Measurements from ENCODE around the gene TRAF3.

The TRAF3 gene

DNA sequence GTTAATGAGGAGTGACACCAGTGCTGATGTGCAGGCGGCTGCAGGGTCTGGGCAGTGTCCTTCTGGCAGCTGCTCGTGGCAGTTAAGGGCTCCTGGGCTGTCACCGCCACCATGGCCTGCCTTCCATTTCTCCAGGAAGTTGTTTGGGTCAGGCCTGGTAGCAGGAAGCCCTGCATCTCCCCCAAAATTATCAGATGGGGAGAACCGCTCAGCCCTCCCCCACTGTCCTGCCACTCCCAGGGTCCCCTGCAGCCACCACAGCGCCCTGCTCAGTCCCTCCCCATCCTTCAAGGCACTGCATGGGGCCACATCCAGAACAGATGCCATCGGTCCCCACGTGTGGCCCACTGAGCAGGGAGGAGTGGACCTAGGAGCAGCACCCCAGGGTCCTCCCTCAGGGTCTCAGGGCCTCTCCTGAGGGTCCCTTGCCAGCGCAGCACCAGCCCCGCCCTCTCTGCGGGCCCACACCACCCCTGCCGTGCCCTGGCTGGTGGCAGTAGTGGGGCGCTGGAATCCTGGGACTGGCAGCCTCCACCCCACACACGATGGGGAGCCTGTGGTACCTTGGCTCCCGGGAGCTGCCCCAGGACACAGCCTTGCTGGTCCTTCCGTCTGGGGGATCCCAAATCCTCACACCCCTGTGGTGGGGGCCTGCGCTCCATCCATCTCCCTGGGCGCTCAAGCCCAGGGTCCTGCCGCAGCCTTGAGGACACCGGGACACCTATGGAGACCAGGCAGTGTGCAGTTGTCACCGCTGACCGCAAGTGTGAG is 134.9 kb downstream of the TRAF3 start:
- Histone ChIP-seq H3K79me2 (ENCODE audit: insufficient read depth, low read depth) (no peaks in the 10 kb centered on the region), H3K4me1 (ENCODE audit: low read depth, poor library complexity, severe bottlenecking) (peaks cover 12% of the 10 kb centered on the region), H3K4me3 (IDR thresholded peaks at IDR 0.05; ENCODE audit: insufficient read depth, low read depth, low read length) (no peak overlapping the region), H3K4me2 (no peak overlapping the region), H3K36me3 (ENCODE audit: insufficient read depth) (no peaks in the 10 kb centered on the region), H3K9ac (no peak overlapping the region), H3K27ac (no peak overlapping the region), H3K27me3 (ENCODE audit: insufficient read depth, low read depth) (no peaks in the 10 kb centered on the region), H4K20me1 (ENCODE audit: insufficient read depth) (no peaks in the 10 kb centered on the region), H2AFZ (ENCODE audit: low read depth) (no peak overlapping the region)
- TF ChIP-seq, protein P1, sequence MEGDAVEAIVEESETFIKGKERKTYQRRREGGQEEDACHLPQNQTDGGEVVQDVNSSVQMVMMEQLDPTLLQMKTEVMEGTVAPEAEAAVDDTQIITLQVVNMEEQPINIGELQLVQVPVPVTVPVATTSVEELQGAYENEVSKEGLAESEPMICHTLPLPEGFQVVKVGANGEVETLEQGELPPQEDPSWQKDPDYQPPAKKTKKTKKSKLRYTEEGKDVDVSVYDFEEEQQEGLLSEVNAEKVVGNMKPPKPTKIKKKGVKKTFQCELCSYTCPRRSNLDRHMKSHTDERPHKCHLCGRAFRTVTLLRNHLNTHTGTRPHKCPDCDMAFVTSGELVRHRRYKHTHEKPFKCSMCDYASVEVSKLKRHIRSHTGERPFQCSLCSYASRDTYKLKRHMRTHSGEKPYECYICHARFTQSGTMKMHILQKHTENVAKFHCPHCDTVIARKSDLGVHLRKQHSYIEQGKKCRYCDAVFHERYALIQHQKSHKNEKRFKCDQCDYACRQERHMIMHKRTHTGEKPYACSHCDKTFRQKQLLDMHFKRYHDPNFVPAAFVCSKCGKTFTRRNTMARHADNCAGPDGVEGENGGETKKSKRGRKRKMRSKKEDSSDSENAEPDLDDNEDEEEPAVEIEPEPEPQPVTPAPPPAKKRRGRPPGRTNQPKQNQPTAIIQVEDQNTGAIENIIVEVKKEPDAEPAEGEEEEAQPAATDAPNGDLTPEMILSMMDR (conservative IDR thresholded peaks at IDR 0.05; ENCODE audit: low read depth, low read length), result no peak

- Histone ChIP-seq H3K36me3 (ENCODE audit: insufficient read depth) (no peaks in the 10 kb centered on the region), H3K4me2 (no peak overlapping the region), H3K9ac (no peak overlapping the region), H3K4me3 (IDR thresholded peaks at IDR 0.05; ENCODE audit: insufficient read depth, low read depth, low read length) (no peak overlapping the region), H3K4me1 (ENCODE audit: low read depth, poor library complexity, severe bottlenecking) (peaks cover 12% of the 10 kb centered on the region), H4K20me1 (ENCODE audit: insufficient read depth) (no peaks in the 10 kb centered on the region), H3K27me3 (ENCODE audit: insufficient read depth, low read depth) (no peaks in the 10 kb centered on the region), H2AFZ (ENCODE audit: low read depth) (no peak overlapping the region), H3K27ac (no peak overlapping the region), H3K79me2 (ENCODE audit: insufficient read depth, low read depth) (no peaks in the 10 kb centered on the region)
- TF ChIP-seq, protein P1 (conservative IDR thresholded peaks at IDR 0.05; ENCODE audit: low read depth, low read length), result no peak
Observed at GRCh38 chr14:102913341-102914211, 136.3 kb downstream of the TRAF3 start.

DNA sequence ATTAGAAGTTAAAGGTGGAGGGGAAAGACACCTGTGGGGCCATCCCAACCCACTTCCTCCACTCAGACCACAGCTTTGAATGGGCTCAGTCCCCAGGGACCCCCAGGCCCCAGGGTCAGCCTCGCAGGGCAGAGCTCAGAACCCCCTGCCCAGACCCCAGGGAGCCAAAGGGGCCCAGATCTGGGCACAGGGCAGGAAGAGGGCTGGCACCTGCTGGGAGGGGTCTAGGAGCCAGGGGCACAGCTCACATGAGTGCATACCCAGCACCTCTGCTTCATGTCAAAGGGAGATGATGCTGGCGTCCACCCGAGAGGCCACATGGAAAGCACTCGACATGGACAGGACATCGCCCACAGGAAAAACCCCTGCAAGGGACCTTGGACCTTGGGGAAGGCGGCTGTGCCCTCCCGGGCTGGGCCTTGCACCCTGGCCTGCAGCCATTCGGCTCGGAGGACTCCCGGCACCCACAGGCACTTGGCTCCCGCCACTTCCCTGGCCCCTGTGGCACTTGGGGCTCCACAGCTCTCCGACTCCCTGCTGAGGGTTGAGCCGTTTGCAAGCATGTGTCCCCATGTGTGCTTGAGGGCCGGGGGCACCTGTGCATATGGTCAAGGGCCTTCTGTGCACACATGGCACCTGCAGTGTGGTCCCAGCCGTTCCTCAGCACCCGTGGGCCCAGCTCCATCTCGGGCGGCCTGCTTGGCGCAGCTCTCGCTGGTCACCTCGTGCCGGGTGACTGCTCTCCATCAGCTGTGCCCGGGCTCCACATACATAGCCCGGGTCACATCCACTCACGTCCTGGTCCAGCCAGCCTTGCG is 137.4 kb downstream of the TRAF3 start:
- peaks cover 12% of the 10 kb centered on the region for H3K4me1 ChIP-seq (ENCODE audit: low read depth, poor library complexity, severe bottlenecking)
- no peak overlapping the region for H3K27ac ChIP-seq
- H2AFZ ChIP-seq (ENCODE audit: low read depth), result no peak overlapping the region
- TF ChIP-seq, protein P1 (conservative IDR thresholded peaks at IDR 0.05; ENCODE audit: low read depth, low read length), result no peak
- H3K27me3 ChIP-seq (ENCODE audit: insufficient read depth, low read depth), result no peaks in the 10 kb centered on the region
- no peaks in the 10 kb centered on the region for H3K36me3 ChIP-seq (ENCODE audit: insufficient read depth)
- H3K9ac ChIP-seq, result no peak overlapping the region
- no peak overlapping the region for H3K4me3 ChIP-seq (IDR thresholded peaks at IDR 0.05; ENCODE audit: insufficient read depth, low read depth, low read length)
- no peak overlapping the region for H3K4me2 ChIP-seq
- H4K20me1 ChIP-seq (ENCODE audit: insufficient read depth), result no peaks in the 10 kb centered on the region
- no peaks in the 10 kb centered on the region for H3K79me2 ChIP-seq (ENCODE audit: insufficient read depth, low read depth)

GRCh38 chr14:102915292-102916110 is 138.3 kb downstream of the TRAF3 start:
- no peak overlapping the region for H3K4me2 ChIP-seq
- H3K27ac ChIP-seq, result no peak overlapping the region
- no peaks in the 10 kb centered on the region for H3K79me2 ChIP-seq (ENCODE audit: insufficient read depth, low read depth)
- no peaks in the 10 kb centered on the region for H3K36me3 ChIP-seq (ENCODE audit: insufficient read depth)
- H3K27me3 ChIP-seq (ENCODE audit: insufficient read depth, low read depth), result no peaks in the 10 kb centered on the region
- H3K4me1 ChIP-seq (ENCODE audit: low read depth, poor library complexity, severe bottlenecking), result peaks cover 12% of the 10 kb centered on the region
- H2AFZ ChIP-seq (ENCODE audit: low read depth), result no peak overlapping the region
- no peak overlapping the region for H3K4me3 ChIP-seq (IDR thresholded peaks at IDR 0.05; ENCODE audit: insufficient read depth, low read depth, low read length)
- H3K9ac ChIP-seq, result no peak overlapping the region
- TF ChIP-seq, protein P1 (conservative IDR thresholded peaks at IDR 0.05; ENCODE audit: low read depth, low read length), result no peak
- no peaks in the 10 kb centered on the region for H4K20me1 ChIP-seq (ENCODE audit: insufficient read depth)
